Measurements from ENCODE around the gene KIF16B. TPM values are rescaled to one million over a fixed set of nuclear protein-coding genes. Genes with fewer than 3 reads are reported as not detected.

The KIF16B gene
- total RNA-seq, 1 experiment from 2014 or later: 16.6 TPM

- TF ChIP-seq POLR2AphosphoS5 (IDR thresholded peaks at IDR 0.05; ENCODE audit: low read depth, low read length): no peak
- no peak for TF ChIP-seq SIN3A (IDR thresholded peaks at IDR 0.05; ENCODE audit: borderline replicate concordance, insufficient read depth, low read depth, low read length)
- TF ChIP-seq TCF7L2 (IDR thresholded peaks at IDR 0.05; ENCODE audit: low read depth, low read length): no peak
- TF ChIP-seq REST (IDR thresholded peaks at IDR 0.05; ENCODE audit: insufficient read depth in 1 of 2, low read depth in 2 of 2, low read length in 1 of 2): no peak
- no peak for TF ChIP-seq CTCF (IDR thresholded peaks at IDR 0.05)
- POLR2A ChIA-PET: no interaction called here
- DNase-seq (ENCODE audit: low read depth, low spot score) (no peak), ATAC-seq (no peak)
- in situ Hi-C loops (cut with HindIII; ENCODE audit: low pct_unique_long_range_greater_than_20kb, low sequenced_read_pairs): no loop called here
- no peaks in the 10 kb centered on the region; the same call in 1 of the 2 replicates for H3K36me3 ChIP-seq (ENCODE audit: control insufficient read depth, insufficient read depth, low read length)
- intact Hi-C loops (cut with micrococcal nuclease; ENCODE audit: unreplicated experiment): no loop called here
- CTCF ChIA-PET: no interaction called here
- no peaks in the 10 kb centered on the region for H3K9me3 ChIP-seq (ENCODE audit: control insufficient read depth, insufficient read depth, low read depth, low read length)
- H3K27me3 ChIP-seq (ENCODE audit: control insufficient read depth, insufficient read depth, low read length): no peaks in the 10 kb centered on the region
- no peaks in the 10 kb centered on the region for H3K4me1 ChIP-seq (ENCODE audit: control insufficient read depth, insufficient read depth, low read length)
- no peak overlapping the region for H3K4me3 ChIP-seq (ENCODE audit: low read depth in 2 of 2, low read length in 2 of 2)
- H3K27ac ChIP-seq (ENCODE audit: low read length): no peak overlapping the region
- no TSS peak for BruUV-seq (replicated peaks)
Measured at GRCh38 chr20:16457514-16457913, 115.7 kb downstream of the KIF16B start.

GRCh38 chr20:16455324-16455723 lies 117.9 kb downstream of the KIF16B start:
- in situ Hi-C loops (cut with HindIII; ENCODE audit: low pct_unique_long_range_greater_than_20kb, low sequenced_read_pairs) (no loop called here), intact Hi-C loops (cut with micrococcal nuclease; ENCODE audit: unreplicated experiment) (no loop called here)
- DNase-seq (ENCODE audit: low read depth, low spot score) (no peak), ATAC-seq (no peak)
- ChIA-PET POLR2A (no interaction called here), CTCF (no interaction called here)
- Histone ChIP-seq H3K27me3 (ENCODE audit: control insufficient read depth, insufficient read depth, low read length) (no peaks in the 10 kb centered on the region), H3K36me3 (ENCODE audit: control insufficient read depth, insufficient read depth, low read length) (no peaks in the 10 kb centered on the region; the same call in 1 of the 2 replicates), H3K27ac (ENCODE audit: low read length) (no peak overlapping the region), H3K4me1 (ENCODE audit: control insufficient read depth, insufficient read depth, low read length) (no peaks in the 10 kb centered on the region), H3K9me3 (ENCODE audit: control insufficient read depth, insufficient read depth, low read depth, low read length) (no peaks in the 10 kb centered on the region), H3K4me3 (ENCODE audit: low read depth in 2 of 2, low read length in 2 of 2) (no peak overlapping the region)
- no TSS peak for BruUV-seq (replicated peaks)
- TF ChIP-seq TCF7L2 (IDR thresholded peaks at IDR 0.05; ENCODE audit: low read depth, low read length) (no peak), REST (IDR thresholded peaks at IDR 0.05; ENCODE audit: insufficient read depth in 1 of 2, low read depth in 2 of 2, low read length in 1 of 2) (no peak), CTCF (IDR thresholded peaks at IDR 0.05) (no peak), POLR2AphosphoS5 (IDR thresholded peaks at IDR 0.05; ENCODE audit: low read depth, low read length) (no peak), SIN3A (IDR thresholded peaks at IDR 0.05; ENCODE audit: borderline replicate concordance, insufficient read depth, low read depth, low read length) (no peak)
